ENCODE data around the gene FGD4.

Gene FGD4

DNA sequence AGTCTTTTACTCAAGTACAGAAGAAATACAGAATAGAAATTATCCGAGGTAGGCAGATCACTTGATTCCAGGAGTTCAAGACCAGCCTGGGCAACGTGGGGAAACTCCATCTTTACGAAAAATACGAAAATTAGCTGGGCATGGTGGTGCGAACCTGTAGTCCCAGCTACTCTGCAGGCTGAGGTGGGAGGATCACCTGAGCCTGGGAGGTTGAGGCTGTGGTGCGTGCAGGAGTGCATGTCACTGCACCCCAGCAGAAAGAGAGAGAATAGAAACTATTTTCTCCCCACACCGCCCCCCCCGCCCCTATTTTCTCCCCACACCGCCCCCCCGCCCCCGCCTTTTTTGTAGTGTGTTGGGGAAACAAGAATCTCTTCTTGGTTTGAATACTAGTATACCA, 281.9 kb downstream of the FGD4 start:
- peaks cover 21% of the 10 kb centered on the region for H3K4me1 ChIP-seq (ENCODE audit: insufficient read depth, low read length, poor library complexity, severe bottlenecking)
- no peaks in the 10 kb centered on the region for H3F3A ChIP-seq (ENCODE audit: low read depth)
- TF ChIP-seq, protein P1, sequence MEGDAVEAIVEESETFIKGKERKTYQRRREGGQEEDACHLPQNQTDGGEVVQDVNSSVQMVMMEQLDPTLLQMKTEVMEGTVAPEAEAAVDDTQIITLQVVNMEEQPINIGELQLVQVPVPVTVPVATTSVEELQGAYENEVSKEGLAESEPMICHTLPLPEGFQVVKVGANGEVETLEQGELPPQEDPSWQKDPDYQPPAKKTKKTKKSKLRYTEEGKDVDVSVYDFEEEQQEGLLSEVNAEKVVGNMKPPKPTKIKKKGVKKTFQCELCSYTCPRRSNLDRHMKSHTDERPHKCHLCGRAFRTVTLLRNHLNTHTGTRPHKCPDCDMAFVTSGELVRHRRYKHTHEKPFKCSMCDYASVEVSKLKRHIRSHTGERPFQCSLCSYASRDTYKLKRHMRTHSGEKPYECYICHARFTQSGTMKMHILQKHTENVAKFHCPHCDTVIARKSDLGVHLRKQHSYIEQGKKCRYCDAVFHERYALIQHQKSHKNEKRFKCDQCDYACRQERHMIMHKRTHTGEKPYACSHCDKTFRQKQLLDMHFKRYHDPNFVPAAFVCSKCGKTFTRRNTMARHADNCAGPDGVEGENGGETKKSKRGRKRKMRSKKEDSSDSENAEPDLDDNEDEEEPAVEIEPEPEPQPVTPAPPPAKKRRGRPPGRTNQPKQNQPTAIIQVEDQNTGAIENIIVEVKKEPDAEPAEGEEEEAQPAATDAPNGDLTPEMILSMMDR (conservative IDR thresholded peaks at IDR 0.05; ENCODE audit: low read length): no peak
- TF ChIP-seq EZH2phosphoT487 (IDR thresholded peaks at IDR 0.05; ENCODE audit: borderline replicate concordance): no peak
- peak overlapping the region; percentile 94 for H3K4me3 ChIP-seq (ENCODE audit: low read length, poor library complexity, severe bottlenecking)
- H3K4me2 ChIP-seq (ENCODE audit: low read depth, low read length, poor library complexity, severe bottlenecking): peak overlapping the region; percentile 78
- H2AFZ ChIP-seq (ENCODE audit: low read length): no peak overlapping the region
- peaks cover 39% of the 10 kb centered on the region for H4K20me1 ChIP-seq (ENCODE audit: insufficient read depth, low read length, poor library complexity, severe bottlenecking)
- H3K36me3 ChIP-seq (ENCODE audit: insufficient read depth, low read length): 0 out of 2 replicates have a peak, but pooled peaks cover 3% of the 10 kb centered on the region
- peak overlapping the region; percentile 85 for H3K9ac ChIP-seq (ENCODE audit: low read depth, low read length, poor library complexity, severe bottlenecking)
- H3K9me2 ChIP-seq (replicated peaks; ENCODE audit: low read depth, low read length): no peaks in the 10 kb centered on the region
- H3K27me3 ChIP-seq (ENCODE audit: insufficient read depth, low read length, poor library complexity, severe bottlenecking): no peaks in the 10 kb centered on the region
- H3K9me3 ChIP-seq (ENCODE audit: insufficient read depth, low read depth, low read length): no peaks in the 10 kb centered on the region
- H3K79me2 ChIP-seq (ENCODE audit: insufficient read depth, low read length): peaks cover 65% of the 10 kb centered on the region

DNA sequence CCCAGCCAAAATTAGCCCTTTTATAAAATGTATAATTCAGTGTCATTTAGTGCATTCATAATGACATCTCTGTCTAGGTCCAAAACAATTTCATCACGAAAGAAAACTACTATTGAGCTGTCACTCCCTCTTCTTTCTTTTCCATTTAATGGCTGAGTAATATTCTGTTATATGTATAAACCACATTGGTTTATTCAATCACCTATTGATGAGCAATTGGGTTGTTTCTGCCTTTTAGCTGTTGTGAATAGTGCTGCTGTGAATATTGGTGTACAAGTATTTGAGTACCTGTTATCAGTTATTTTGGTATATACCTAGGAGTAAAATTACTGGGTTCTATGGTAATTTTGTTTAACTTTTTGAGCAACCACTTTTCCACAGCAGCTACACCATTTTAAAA, 287.0 kb downstream of the FGD4 start:
- H3K36me3 ChIP-seq (ENCODE audit: insufficient read depth, low read length): 0 out of 2 replicates have a peak, but pooled peaks cover 3% of the 10 kb centered on the region
- no peak overlapping the region for H3K4me3 ChIP-seq (ENCODE audit: low read length, poor library complexity, severe bottlenecking)
- no peaks in the 10 kb centered on the region for H3F3A ChIP-seq (ENCODE audit: low read depth)
- H3K9me3 ChIP-seq (ENCODE audit: insufficient read depth, low read depth, low read length): no peaks in the 10 kb centered on the region
- peaks cover 55% of the 10 kb centered on the region for H4K20me1 ChIP-seq (ENCODE audit: insufficient read depth, low read length, poor library complexity, severe bottlenecking)
- H3K27me3 ChIP-seq (ENCODE audit: insufficient read depth, low read length, poor library complexity, severe bottlenecking): no peaks in the 10 kb centered on the region
- peaks cover 10% of the 10 kb centered on the region for H3K4me1 ChIP-seq (ENCODE audit: insufficient read depth, low read length, poor library complexity, severe bottlenecking)
- no peak overlapping the region for H3K4me2 ChIP-seq (ENCODE audit: low read depth, low read length, poor library complexity, severe bottlenecking)
- no peaks in the 10 kb centered on the region for H3K9me2 ChIP-seq (replicated peaks; ENCODE audit: low read depth, low read length)
- H3K9ac ChIP-seq (ENCODE audit: low read depth, low read length, poor library complexity, severe bottlenecking): no peak overlapping the region
- no peak overlapping the region for H2AFZ ChIP-seq (ENCODE audit: low read length)
- TF ChIP-seq, protein P1 (conservative IDR thresholded peaks at IDR 0.05; ENCODE audit: low read length): no peak
- no peak for TF ChIP-seq EZH2phosphoT487 (IDR thresholded peaks at IDR 0.05; ENCODE audit: borderline replicate concordance)
- H3K79me2 ChIP-seq (ENCODE audit: insufficient read depth, low read length): peaks cover 96% of the 10 kb centered on the region

DNA sequence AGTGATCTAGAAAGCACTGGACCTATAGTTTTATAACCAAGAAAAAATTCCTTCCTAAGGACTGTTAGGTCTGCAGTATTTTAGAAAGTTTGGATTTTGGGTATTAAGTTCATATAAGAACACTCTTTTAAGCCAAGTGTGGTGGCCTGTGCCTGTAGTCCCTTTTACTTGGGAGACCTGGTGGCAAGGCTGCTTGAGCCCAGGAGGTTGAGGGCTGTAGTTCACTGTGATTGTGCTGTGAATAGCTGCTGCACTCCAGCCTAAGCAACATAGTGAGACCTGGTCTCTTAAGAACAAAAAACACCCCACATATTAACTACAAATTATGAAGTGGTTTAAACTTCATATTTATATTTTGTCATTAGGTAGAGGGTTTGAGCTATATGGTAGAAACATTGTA, 289.4 kb downstream of the FGD4 start:
- Histone ChIP-seq H3K4me3 (ENCODE audit: low read length, poor library complexity, severe bottlenecking) (no peak overlapping the region), H3K4me1 (ENCODE audit: insufficient read depth, low read length, poor library complexity, severe bottlenecking) (peaks cover 16% of the 10 kb centered on the region), H3K9me3 (ENCODE audit: insufficient read depth, low read depth, low read length) (no peaks in the 10 kb centered on the region), H3K9me2 (replicated peaks; ENCODE audit: low read depth, low read length) (no peaks in the 10 kb centered on the region), H3K27me3 (ENCODE audit: insufficient read depth, low read length, poor library complexity, severe bottlenecking) (no peaks in the 10 kb centered on the region), H3K79me2 (ENCODE audit: insufficient read depth, low read length) (peaks cover 97% of the 10 kb centered on the region), H3F3A (ENCODE audit: low read depth) (no peaks in the 10 kb centered on the region), H2AFZ (ENCODE audit: low read length) (no peak overlapping the region), H3K9ac (ENCODE audit: low read depth, low read length, poor library complexity, severe bottlenecking) (no peak overlapping the region), H3K36me3 (ENCODE audit: insufficient read depth, low read length) (0 out of 2 replicates have a peak, but pooled peaks cover 3% of the 10 kb centered on the region), H3K4me2 (ENCODE audit: low read depth, low read length, poor library complexity, severe bottlenecking) (peak overlapping the region; percentile 14), H4K20me1 (ENCODE audit: insufficient read depth, low read length, poor library complexity, severe bottlenecking) (peaks cover 63% of the 10 kb centered on the region)
- TF ChIP-seq, protein P1 (conservative IDR thresholded peaks at IDR 0.05; ENCODE audit: low read length): no peak
- no peak for TF ChIP-seq EZH2phosphoT487 (IDR thresholded peaks at IDR 0.05; ENCODE audit: borderline replicate concordance)
